ENCODE measurements around the gene SYNE2.
"Not testable (repeated sequence)": the region's sequence is repeated elsewhere in the genome, so short reads cannot be mapped to it uniquely, and the experiment has no call there.

Gene SYNE2

GRCh38 chr14:64137657-64138290, 285.0 kb downstream of the SYNE2 start:
- no peak for DNase-seq

- no peak for DNase-seq
Measured at GRCh38 chr14:64147126-64147790, 294.5 kb downstream of the SYNE2 start.

- no peak for DNase-seq
Measured at GRCh38 chr14:64149921-64150320, 297.1 kb downstream of the SYNE2 start.

- no peak for DNase-seq
Measured at GRCh38 chr14:64158608-64159007, 305.8 kb downstream of the SYNE2 start.

- no peak for DNase-seq
Measured at GRCh38 chr14:64159588-64159987, 306.8 kb downstream of the SYNE2 start.

GRCh38 chr14:64170181-64170580, 317.4 kb downstream of the SYNE2 start:
- no peak for DNase-seq

- no peak for DNase-seq
Measured at GRCh38 chr14:64174922-64175782, 322.3 kb downstream of the SYNE2 start.

GRCh38 chr14:64176330-64176729, 323.5 kb downstream of the SYNE2 start:
- no peak for DNase-seq

GRCh38 chr14:64178814-64179213, 326.0 kb downstream of the SYNE2 start:
- DNase-seq = no peak

GRCh38 chr14:64182908-64183307, 330.1 kb downstream of the SYNE2 start:
- not testable (repeated sequence) for DNase-seq

GRCh38 chr14:64184103-64184729, 331.4 kb downstream of the SYNE2 start:
- DNase-seq = no peak

- DNase-seq = no peak
Measured at GRCh38 chr14:64185184-64185583, 332.4 kb downstream of the SYNE2 start.

GRCh38 chr14:64186231-64187129, 333.7 kb downstream of the SYNE2 start:
- DNase-seq = no peak

GRCh38 chr14:64187331-64187730, 334.5 kb downstream of the SYNE2 start:
- no peak for DNase-seq

- DNase-seq = no peak
Measured at GRCh38 chr14:64190974-64191502, 338.2 kb downstream of the SYNE2 start.

- no peak for DNase-seq
Measured at GRCh38 chr14:64191756-64192155, 339.0 kb downstream of the SYNE2 start.

GRCh38 chr14:64193821-64194220, 341.0 kb downstream of the SYNE2 start:
- no peak for DNase-seq

GRCh38 chr14:64194404-64194803, 341.6 kb downstream of the SYNE2 start:
- DNase-seq = no peak

GRCh38 chr14:64195199-64195598, 342.4 kb downstream of the SYNE2 start:
- DNase-seq = no peak

- no peak for DNase-seq
Measured at GRCh38 chr14:64196056-64196455, 343.3 kb downstream of the SYNE2 start.

- no peak for DNase-seq
Measured at GRCh38 chr14:64196814-64197411, 344.1 kb downstream of the SYNE2 start.

GRCh38 chr14:64197996-64198395, 345.2 kb downstream of the SYNE2 start:
- DNase-seq = no peak

All from GF-D8 (cell line).